DND-41 (cell line): ENCODE measurements around the gene SLC44A3.

Experiments used
- CTCF ChIP-seq: IDR thresholded peaks from 2 replicates; pipeline ENCODE4 v1.5.1; 2012; ENCODE audit warnings: borderline replicate concordance, low read length, moderate library complexity, mild to moderate bottlenecking; ENCODE audit not compliant: poor library complexity, severe bottlenecking; ENCODE audit errors: extremely low read depth
- EZH2 ChIP-seq: IDR thresholded peaks from 3 replicates; pipeline ENCODE4 v1.6.1; 2012; ENCODE audit warnings: borderline replicate concordance, low read depth, mild to moderate bottlenecking, moderate library complexity, low read length, inconsistent platforms; ENCODE audit not compliant: severe bottlenecking

GRCh38 chr1:94862718-94863117 lies 42.6 kb downstream of the SLC44A3 start:
- TF ChIP-seq CTCF, result no peak
- TF ChIP-seq EZH2, result no peak
